ENCODE measurements around the gene CLDN7.

The CLDN7 gene, protein sequence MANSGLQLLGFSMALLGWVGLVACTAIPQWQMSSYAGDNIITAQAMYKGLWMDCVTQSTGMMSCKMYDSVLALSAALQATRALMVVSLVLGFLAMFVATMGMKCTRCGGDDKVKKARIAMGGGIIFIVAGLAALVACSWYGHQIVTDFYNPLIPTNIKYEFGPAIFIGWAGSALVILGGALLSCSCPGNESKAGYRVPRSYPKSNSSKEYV

GRCh38 chr17:7262192-7262934 lies at the start of gene CLDN7:
Gene CLDN7 (minus strand): TSS chr17:7262478. CDS start chr17:7262043, 435 bp downstream.
- no peak for DNase-seq (ENCODE audit: low spot score)

GRCh38 chr17:7311110-7311705 lies 48.9 kb upstream of the CLDN7 start:
- DNase-seq (ENCODE audit: low spot score) = no peak

GRCh38 chr17:7309628-7310027 lies 47.4 kb upstream of the CLDN7 start:
- no peak for DNase-seq (ENCODE audit: low spot score)

DNA sequence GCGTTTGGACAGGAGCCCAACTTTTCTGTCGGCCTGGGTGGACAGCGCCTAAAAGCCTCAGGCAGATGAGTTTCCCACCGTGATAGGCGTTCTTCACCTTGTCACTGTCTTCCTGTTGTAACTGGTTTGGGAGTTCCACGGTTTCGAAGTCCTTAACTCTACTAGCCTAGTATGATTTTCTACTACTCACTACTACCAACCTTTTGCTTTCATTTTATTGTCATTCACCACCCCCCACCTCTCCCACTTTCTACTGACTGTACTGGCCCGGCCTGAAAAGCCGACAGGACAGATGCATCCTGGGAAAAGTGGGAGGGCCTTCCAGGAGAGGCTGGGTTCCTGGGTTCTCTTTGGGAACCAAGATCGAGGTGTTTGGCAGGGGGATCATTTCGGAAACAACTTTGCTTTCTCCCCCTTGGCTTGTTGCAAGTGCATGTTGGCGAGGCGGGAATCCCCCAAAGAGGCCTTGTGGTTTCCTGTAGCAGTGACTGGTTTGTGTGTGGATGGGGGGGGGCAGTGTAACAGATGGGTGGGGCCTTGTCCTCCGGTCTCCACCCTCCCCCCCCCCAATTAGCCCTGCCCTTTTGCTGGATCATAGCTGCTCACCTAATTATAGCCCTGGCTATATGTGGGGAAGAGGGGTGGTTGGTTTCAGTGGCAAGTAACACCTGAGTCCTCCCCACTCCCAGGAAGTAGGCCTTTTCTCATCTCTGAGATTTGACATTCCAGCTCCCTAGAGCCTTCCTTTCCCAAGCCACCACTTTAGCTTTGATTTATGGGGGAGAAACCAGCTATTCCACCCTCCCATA lies 46.6 kb upstream of the CLDN7 start:
- DNase-seq (ENCODE audit: low spot score) = peak; percentile 75

GRCh38 chr17:7307686-7308624 lies 45.7 kb upstream of the CLDN7 start:
- DNase-seq (ENCODE audit: low spot score) = no peak

- DNase-seq (ENCODE audit: low spot score) = peak; percentile 96
Measured at GRCh38 chr17:7306911-7307685, 44.8 kb upstream of the CLDN7 start, which contains the start of gene EIF5A. Gene EIF5A (plus strand): TSS chr17:7307628. CDS start chr17:7309636, 2,008 bp downstream.

GRCh38 chr17:7304179-7304578 lies 41.9 kb upstream of the CLDN7 start:
- DNase-seq (ENCODE audit: low spot score) = no peak

GRCh38 chr17:7296189-7296861 lies 34.0 kb upstream of the CLDN7 start:
- peak; percentile 87 for DNase-seq (ENCODE audit: low spot score)

- DNase-seq (ENCODE audit: low spot score) = no peak
Measured at GRCh38 chr17:7295230-7296180, 33.2 kb upstream of the CLDN7 start.

DNA sequence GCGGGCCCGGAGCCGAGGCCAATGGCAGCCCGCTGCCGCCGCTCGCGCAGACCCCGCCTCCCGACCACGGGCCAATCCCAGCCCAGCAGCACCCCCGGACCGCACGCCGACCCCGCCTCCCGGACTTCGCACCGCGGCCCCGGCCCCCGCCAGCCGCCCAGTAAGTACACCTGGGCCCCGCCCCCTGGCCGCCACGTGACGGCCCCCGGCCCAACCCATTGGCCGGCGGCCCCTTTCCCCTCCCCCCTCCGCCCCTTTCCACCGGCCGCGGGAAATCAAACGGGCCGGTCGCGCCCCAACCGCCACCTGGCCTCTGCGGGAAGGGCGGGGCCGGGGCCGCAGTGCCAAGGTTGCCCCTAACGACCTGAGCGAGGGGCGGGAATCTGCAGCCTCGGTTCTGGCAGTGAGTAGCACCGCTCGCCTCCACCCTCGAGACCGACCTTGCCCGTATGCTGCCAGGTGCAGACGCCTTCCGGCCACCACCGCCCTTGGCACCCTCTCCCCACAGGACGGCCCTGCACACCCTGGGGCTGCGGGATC lies 32.4 kb upstream of the CLDN7 start, which contains the start of gene YBX2:
TSS of gene YBX2 (minus strand) at position 26 of the 540 bp plus-strand sequence. CDS start 139 bp downstream, outside the sequence.
- DNase-seq (ENCODE audit: low spot score) = peak; percentile 93

DNA sequence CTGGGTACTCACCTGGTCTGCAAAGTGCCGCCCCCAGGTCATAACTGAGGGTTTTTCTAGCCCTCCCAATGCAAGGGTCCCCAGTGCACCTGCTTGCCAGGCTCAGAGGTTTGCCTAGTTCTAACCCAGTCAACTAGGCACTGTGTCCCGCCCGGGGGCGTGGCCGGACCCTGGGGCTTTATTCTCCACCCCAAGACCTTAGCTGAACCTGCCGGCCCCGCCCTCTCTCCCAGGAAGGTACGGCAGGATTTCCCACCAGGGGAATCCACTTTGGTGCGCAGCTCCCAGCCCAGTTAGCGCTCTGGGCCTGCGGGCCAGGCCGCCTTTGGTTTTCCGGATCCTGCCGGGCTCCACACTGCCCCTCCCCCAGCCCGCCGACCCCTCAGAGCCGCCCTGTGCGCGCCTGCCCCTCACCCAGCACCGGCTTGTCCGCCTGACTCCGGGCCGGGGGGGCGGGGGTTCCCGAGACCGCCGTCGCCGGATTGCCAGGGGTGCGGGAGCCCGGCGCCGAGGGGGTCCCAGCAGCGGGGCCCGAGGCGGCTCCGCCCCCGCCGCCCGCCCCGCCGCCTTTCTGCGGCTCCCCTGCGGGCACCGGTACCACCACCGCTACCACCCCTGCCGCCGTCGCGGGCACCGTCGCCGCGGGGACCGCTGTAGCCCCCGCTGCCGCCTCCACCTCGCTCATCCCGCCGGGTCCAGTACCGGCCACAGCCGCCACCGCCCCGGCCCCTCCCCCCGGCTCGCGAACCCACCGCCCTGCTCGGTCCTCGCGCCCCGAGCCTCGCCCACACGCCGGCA lies 31.7 kb upstream of the CLDN7 start:
- DNase-seq (ENCODE audit: low spot score) = no peak

GRCh38 chr17:7293159-7293558 lies 30.9 kb upstream of the CLDN7 start:
- DNase-seq (ENCODE audit: low spot score) = no peak

GRCh38 chr17:7292729-7293128 lies 30.5 kb upstream of the CLDN7 start:
- DNase-seq (ENCODE audit: low spot score) = no peak

GRCh38 chr17:7292194-7292593 lies 29.9 kb upstream of the CLDN7 start:
- no peak for DNase-seq (ENCODE audit: low spot score)

- no peak for DNase-seq (ENCODE audit: low spot score)
Measured at GRCh38 chr17:7290685-7291084, 28.4 kb upstream of the CLDN7 start.

DNA sequence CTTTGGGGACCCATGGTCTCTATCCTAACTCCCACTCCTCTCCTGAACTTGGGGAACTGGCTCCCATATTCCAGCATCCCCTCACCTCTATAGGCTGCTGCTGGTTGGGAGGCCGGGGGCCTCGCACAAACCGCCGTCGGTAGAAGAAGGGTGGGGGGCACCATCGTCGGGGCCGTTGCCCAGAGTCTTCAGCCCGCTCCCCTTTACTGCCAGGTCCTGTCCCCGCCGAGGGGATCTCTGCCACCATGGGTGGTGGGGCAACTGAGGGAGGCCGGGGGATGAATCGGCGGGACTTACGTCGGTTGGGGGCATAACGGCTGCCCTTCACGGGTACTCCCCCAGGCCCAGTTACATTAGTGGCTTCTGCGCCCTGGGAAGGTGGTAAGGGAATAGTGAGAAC lies 27.9 kb upstream of the CLDN7 start:
- DNase-seq (ENCODE audit: low spot score) = no peak

GRCh38 chr17:7289256-7290032 lies 27.2 kb upstream of the CLDN7 start:
- DNase-seq (ENCODE audit: low spot score) = no peak
